Loucy (cell line): ENCODE measurements around the gene CFAP77.

Experiments
- H2AFZ ChIP-seq: fragments of 200-600 bp; sonication (generic); 2 replicates; pipeline ENCODE4 v1.6.0; 2016; ENCODE audit warnings: antibody characterized with exemption, mild to moderate bottlenecking, low read length, moderate library complexity
- H3F3A ChIP-seq: fragments of 200-600 bp; 2 replicates; pipeline ENCODE4 v1.6.0; 2016; ENCODE audit warnings: antibody characterized with exemption, low read depth, mild to moderate bottlenecking
- H3K27me3 ChIP-seq: fragments of 200-600 bp; sonication (generic); 2 replicates; pipeline ENCODE4 v1.6.1; 2014; ENCODE audit warnings: low read length, mild to moderate bottlenecking; ENCODE audit not compliant: insufficient read depth, poor library complexity, severe bottlenecking
- H3K36me3 ChIP-seq: fragments of 200-600 bp; sonication (generic); 2 replicates; pipeline ENCODE4 v1.6.1; 2016; ENCODE audit warnings: low read length; ENCODE audit not compliant: insufficient read depth
- H3K4me1 ChIP-seq: fragments of 200-600 bp; sonication (generic); 2 replicates; pipeline ENCODE4 v1.5.1; 2014; ENCODE audit warnings: low read length, mild to moderate bottlenecking; ENCODE audit not compliant: insufficient read depth, poor library complexity, severe bottlenecking
- H3K4me2 ChIP-seq: fragments of 200-600 bp; sonication (generic); 2 replicates; pipeline ENCODE4 v1.6.0; 2014; ENCODE audit warnings: antibody characterized with exemption, low read length, low read depth, mild to moderate bottlenecking; ENCODE audit not compliant: poor library complexity, severe bottlenecking
- H3K4me3 ChIP-seq: fragments of 200-600 bp; sonication (generic); 2 replicates; pipeline ENCODE4 v1.5.1; 2014; ENCODE audit warnings: low read length, mild to moderate bottlenecking, mixed read lengths; ENCODE audit not compliant: poor library complexity, severe bottlenecking
- H3K79me2 ChIP-seq: fragments of 200-600 bp; sonication (generic); 2 replicates; pipeline ENCODE4 v1.6.1; 2014; ENCODE audit warnings: low read length; ENCODE audit not compliant: insufficient read depth
- H3K9ac ChIP-seq: fragments of 200-600 bp; sonication (generic); 2 replicates; pipeline ENCODE4 v1.6.0; 2014; ENCODE audit warnings: mild to moderate bottlenecking, low read depth, low read length, moderate library complexity; ENCODE audit not compliant: poor library complexity, severe bottlenecking
- H3K9me2 ChIP-seq: fragments of 200-600 bp; sonication (generic); replicated peaks from 2 replicates; pipeline ENCODE4 v1.6.1; 2016; ENCODE audit warnings: low read depth, low read length, mixed read lengths
- H3K9me3 ChIP-seq: fragments of 200-600 bp; sonication (generic); 2 replicates; pipeline ENCODE4 v1.6.1; 2014; ENCODE audit warnings: mild to moderate bottlenecking, antibody characterized with exemption, low read length, low read depth; ENCODE audit not compliant: insufficient read depth
- H4K20me1 ChIP-seq: fragments of 200-600 bp; sonication (generic); 2 replicates; pipeline ENCODE4 v1.6.0; 2014; ENCODE audit warnings: antibody characterized with exemption, low read length, mild to moderate bottlenecking; ENCODE audit not compliant: insufficient read depth, poor library complexity, severe bottlenecking
- CTCF ChIP-seq: fragments of 200-600 bp; sonication (generic); conservative IDR thresholded peaks from 2 replicates; pipeline ENCODE4 v1.5.1; 2014; ENCODE audit warnings: mild to moderate bottlenecking, antibody characterized with exemption, low read length
- EZH2phosphoT487 ChIP-seq: fragments of 200-600 bp; IDR thresholded peaks from 2 replicates; pipeline ENCODE4 v1.6.1; 2018; ENCODE audit warnings: antibody characterized with exemption, mild to moderate bottlenecking, moderate library complexity, borderline replicate concordance

The CFAP77 gene

DNA sequence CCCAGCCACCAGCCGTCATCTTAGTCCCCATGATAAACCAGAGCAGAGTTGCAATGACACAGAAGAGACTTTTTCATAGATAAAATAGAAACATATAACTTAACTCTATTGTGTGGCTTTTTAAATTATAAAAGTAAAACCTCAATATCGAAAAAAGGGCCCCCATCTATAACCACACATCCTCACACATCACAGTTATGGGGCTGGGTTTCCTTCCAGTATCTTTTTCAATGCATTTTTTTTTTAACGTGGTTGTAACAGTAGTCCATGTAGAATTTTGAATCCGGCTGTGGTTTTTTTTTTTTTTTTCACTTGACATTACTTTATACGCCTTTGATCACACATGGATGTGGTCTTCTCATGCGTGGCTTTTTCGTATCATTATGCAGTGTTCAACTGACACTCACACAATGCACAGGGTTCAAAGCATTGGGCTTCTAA is 77.4 kb downstream of the CFAP77 start:
- no peaks in the 10 kb centered on the region for H3K9me3 ChIP-seq
- H3F3A ChIP-seq, result peaks cover 6% of the 10 kb centered on the region; the same call in 1 of the 2 replicates
- no peaks in the 10 kb centered on the region for H3K27me3 ChIP-seq
- no peaks in the 10 kb centered on the region for H4K20me1 ChIP-seq
- H3K4me1 ChIP-seq, result peaks cover 31% of the 10 kb centered on the region
- no peaks in the 10 kb centered on the region for H3K9me2 ChIP-seq
- H3K79me2 ChIP-seq, result no peaks in the 10 kb centered on the region
- no peaks in the 10 kb centered on the region for H3K36me3 ChIP-seq
- H3K9ac ChIP-seq, result peak overlapping the region; percentile 33
- H3K4me3 ChIP-seq, result peak overlapping the region; percentile 47
- peak overlapping the region; percentile 74 for H3K4me2 ChIP-seq
- no peak overlapping the region; the same call in 1 of the 2 replicates for H2AFZ ChIP-seq
- TF ChIP-seq EZH2phosphoT487 (no peak), CTCF (no peak)

DNA sequence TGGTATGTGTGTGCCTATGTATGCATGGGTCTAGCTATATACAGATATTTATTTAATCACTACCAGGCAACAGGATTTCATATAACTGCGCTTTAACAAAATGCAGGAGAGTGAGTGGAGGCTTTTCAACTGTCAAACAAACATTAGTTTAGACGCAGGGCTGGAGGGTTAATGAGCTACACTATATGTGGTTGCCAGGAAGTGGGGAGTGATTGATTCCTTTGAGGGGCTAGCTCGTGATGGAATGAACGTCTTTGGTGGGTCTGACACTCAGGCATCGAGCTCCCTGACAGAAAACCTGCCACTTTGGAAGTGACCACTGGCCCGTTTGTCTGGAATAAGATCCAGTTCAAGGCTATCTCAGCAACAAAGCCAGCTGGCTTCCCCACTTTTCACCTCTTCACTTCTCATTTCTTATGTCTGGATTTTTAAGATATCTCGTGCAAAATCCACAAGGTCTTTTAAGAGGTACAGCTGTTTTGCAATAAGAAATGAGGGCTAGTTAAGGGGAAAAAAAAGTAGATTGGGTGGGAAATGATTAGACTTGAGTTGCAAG is 78.0 kb downstream of the CFAP77 start:
- Histone ChIP-seq H3K9me2 (no peaks in the 10 kb centered on the region), H3K36me3 (no peaks in the 10 kb centered on the region), H3F3A (peaks cover 6% of the 10 kb centered on the region; the same call in 1 of the 2 replicates), H3K9me3 (no peaks in the 10 kb centered on the region), H4K20me1 (no peaks in the 10 kb centered on the region), H3K27me3 (no peaks in the 10 kb centered on the region), H3K79me2 (no peaks in the 10 kb centered on the region), H3K9ac (peak overlapping the region; percentile 28), H2AFZ (no peak overlapping the region; the same call in 1 of the 2 replicates), H3K4me1 (peaks cover 29% of the 10 kb centered on the region), H3K4me2 (peak overlapping the region; percentile 74), H3K4me3 (peak overlapping the region; percentile 47)
- TF ChIP-seq EZH2phosphoT487, result no peak
- no peak for TF ChIP-seq CTCF

GRCh38 chr9:132488626-132489025 is 78.6 kb downstream of the CFAP77 start:
- H3K9ac ChIP-seq, result no peak overlapping the region
- H3K27me3 ChIP-seq, result no peaks in the 10 kb centered on the region
- no peaks in the 10 kb centered on the region for H3K79me2 ChIP-seq
- no peaks in the 10 kb centered on the region for H3K9me2 ChIP-seq
- peak overlapping the region; percentile 74 for H3K4me2 ChIP-seq
- no peaks in the 10 kb centered on the region for H4K20me1 ChIP-seq
- peaks cover 29% of the 10 kb centered on the region for H3K4me1 ChIP-seq
- H2AFZ ChIP-seq, result no peak overlapping the region
- H3K9me3 ChIP-seq, result no peaks in the 10 kb centered on the region
- peaks cover 6% of the 10 kb centered on the region; the same call in 1 of the 2 replicates for H3F3A ChIP-seq
- no peak overlapping the region for H3K4me3 ChIP-seq
- H3K36me3 ChIP-seq, result no peaks in the 10 kb centered on the region
- no peak for TF ChIP-seq CTCF
- no peak for TF ChIP-seq EZH2phosphoT487
